Endothelial cell of umbilical vein (primary cell): ENCODE measurements around the gene TROAP. TPM values are rescaled to one million over a fixed set of nuclear protein-coding genes. Genes with fewer than 3 reads are reported as not detected.

ENCODE experiments used
- BruUV-seq: library from RNA; stranded (reverse); fragments of 400-500 nt; replicated peaks from 2 replicates; lab custom pipeline; 2021; lab: Mats Ljungman, UMichigan
- CTCF ChIA-PET: fragments of 300-600, 350-600 bp; sonication (Branson Sonifier 250); formaldehyde crosslinking; loops from one replicate; lab custom pipeline; 2021; ENCODE audit warnings: antibody characterized with exemption, inconsistent platforms; lab: Charles Lee
- POLR2A ChIA-PET: fragments of 300-600, 350-600 bp; sonication (Branson Sonifier 250); formaldehyde crosslinking; loops from one replicate; lab custom pipeline; 2021; ENCODE audit warnings: antibody characterized with exemption, inconsistent platforms; lab: Charles Lee
- DNase-seq: peaks from one replicate; pipeline ENCODE4 v3.0.0-alpha.2; 2011; ENCODE audit warnings: low read depth, low spot score
- FAIRE-seq: peaks from 2 replicates; lab custom pipeline; 2011; peaks lifted over from hg19 to GRCh38; lab: Jason Lieb, UNC
- H2AFZ ChIP-seq: 2 replicates; pipeline ENCODE4 v1.6.0; 2012; ENCODE audit warnings: low read depth, low read length, control low read depth, inconsistent platforms
- H3K27ac ChIP-seq: 2 replicates; pipeline ENCODE4 v1.5.1; 2011; ENCODE audit warnings: low read depth, mild to moderate bottlenecking, control low read depth, low read length, moderate library complexity; ENCODE audit not compliant: insufficient read depth
- H3K27me3 ChIP-seq, 2 experiments: 2 replicates each; pipeline versions ENCODE4 v1.6.0 to v1.6.1; 2011; ENCODE audit warnings: low read length in 2 of 2, mixed read lengths in 1 of 2; ENCODE audit not compliant: control insufficient read depth in 2 of 2, insufficient read depth in 2 of 2
- H3K36me3 ChIP-seq, 2 experiments: 2 replicates in 1 of 2; 3 replicates in 1 of 2; pipeline ENCODE4 v1.5.1; 2011; ENCODE audit warnings: low read length in 2 of 2, mild to moderate bottlenecking in 1 of 2, moderate library complexity in 1 of 2; ENCODE audit not compliant: control insufficient read depth in 2 of 2, insufficient read depth in 2 of 2; ENCODE audit errors: extremely low read depth in 1 of 2
- H3K4me1 ChIP-seq: 3 replicates; pipeline ENCODE4 v1.5.1; 2011; ENCODE audit warnings: mild to moderate bottlenecking, low read length; ENCODE audit not compliant: control insufficient read depth, insufficient read depth; ENCODE audit errors: extremely low read depth
- H3K4me2 ChIP-seq: 2 replicates; pipeline ENCODE4 v1.6.1; 2011; ENCODE audit warnings: low read length, control low read depth, mixed read lengths; ENCODE audit not compliant: insufficient read depth
- H3K4me3 ChIP-seq, 3 experiments: fragments of 200-600 bp in 1 of 3; sonication (generic), shearing (Covaris generic) in 1 of 3; replicated peaks in 1 of 3; 2 replicates each; pipeline ENCODE4 v1.5.1; 2011 to 2016; ENCODE audit warnings: control low read depth in 3 of 3, low read length in 3 of 3, mild to moderate bottlenecking in 2 of 3, inconsistent platforms in 1 of 3, low read depth in 1 of 3, moderate library complexity in 1 of 3; ENCODE audit not compliant: insufficient read depth in 1 of 3
- H3K79me2 ChIP-seq: 2 replicates; pipeline ENCODE4 v1.6.0; 2012; ENCODE audit warnings: low read length, inconsistent platforms; ENCODE audit not compliant: control insufficient read depth, insufficient read depth
- H3K9ac ChIP-seq: replicated peaks from 2 replicates; pipeline ENCODE3; 2011; ENCODE audit warnings: low read length, control low read depth; ENCODE audit not compliant: insufficient read depth; ENCODE audit errors: extremely low read depth
- H3K9me1 ChIP-seq: replicated peaks from 3 replicates; pipeline ENCODE4 v1.6.0; 2011; ENCODE audit warnings: mild to moderate bottlenecking, low read length; ENCODE audit not compliant: control insufficient read depth, insufficient read depth; ENCODE audit errors: extremely low read depth
- H3K9me3 ChIP-seq: replicated peaks from 2 replicates; pipeline ENCODE4 v1.5.1; 2012; ENCODE audit warnings: low read length, inconsistent platforms; ENCODE audit not compliant: control insufficient read depth, insufficient read depth
- H4K20me1 ChIP-seq: replicated peaks from 2 replicates; pipeline ENCODE3; 2011; ENCODE audit warnings: mild to moderate bottlenecking, low read length; ENCODE audit not compliant: control insufficient read depth, insufficient read depth; ENCODE audit errors: extremely low read depth
- EZH2 ChIP-seq: IDR thresholded peaks from 2 replicates; pipeline ENCODE4 v1.6.1; 2012; ENCODE audit warnings: borderline replicate concordance, low read depth, mild to moderate bottlenecking, moderate library complexity, low read length, inconsistent platforms; ENCODE audit not compliant: severe bottlenecking
- FOS ChIP-seq: IDR thresholded peaks from 2 replicates; pipeline ENCODE4 v1.6.1; 2011; ENCODE audit warnings: mild to moderate bottlenecking, low read length, moderate library complexity, borderline replicate concordance; ENCODE audit not compliant: insufficient read depth
- GATA2 ChIP-seq: IDR thresholded peaks from 2 replicates; pipeline ENCODE4 v1.7.0; 2011; ENCODE audit warnings: low read depth, mild to moderate bottlenecking, moderate library complexity, mixed read lengths, low read length; ENCODE audit not compliant: insufficient read length, insufficient read depth
- JUN ChIP-seq: IDR thresholded peaks from 2 replicates; pipeline ENCODE4 v1.6.1; 2011; ENCODE audit warnings: borderline replicate concordance, low read depth; ENCODE audit not compliant: insufficient read length, insufficient read depth
- MYC ChIP-seq: IDR thresholded peaks from one replicate; pipeline ENCODE4 v1.6.1; 2011; ENCODE audit warnings: mild to moderate bottlenecking, low read depth, low read length
- POLR2A ChIP-seq: IDR thresholded peaks from 2 replicates; pipeline ENCODE4 v1.6.1; 2012; ENCODE audit warnings: low read depth, mild to moderate bottlenecking, control low read depth, low read length
- POLR2AphosphoS5 ChIP-seq: IDR thresholded peaks from 2 replicates; pipeline ENCODE4 v1.6.1; 2012; ENCODE audit warnings: low read depth, mild to moderate bottlenecking, control low read depth, low read length, moderate library complexity; ENCODE audit not compliant: insufficient read depth
- dilution Hi-C: fragments of 300-500 bp; cut with MboI; formaldehyde crosslinking; loops from one replicate; pipeline ENCODE4 v1.15.0; 2019; ENCODE audit warnings: low sequenced_read_pairs; ENCODE audit not compliant: extremely low pct_ligation_motif_present
- intact Hi-C: fragments of 100-400 bp; cut with micrococcal nuclease; formaldehyde crosslinking; loops from one replicate; pipeline ENCODE4 v1.10.0; 2022
- polyA plus RNA-seq, 4 experiments: library from polyadenylated mRNA; depleted of rRNA in 3 of 4; stranded (reverse) in 3 of 4; unstranded in 1 of 4; fragments of >200 nt; gene quantifications; 2 replicates each; pipeline versions ENCODE4 v1.2.1 to v1.2.3, GENCODE V29; 2011 to 2012; ENCODE audit warnings: missing spikeins in 1 of 4
- total RNA-seq: library from RNA; stranded (reverse); gene quantifications from 2 replicates; pipeline ENCODE4 v1.2.3, GENCODE V29; 2021
- TF ChIP-seq, protein P1 (sequence below): IDR thresholded peaks from 2 replicates; pipeline ENCODE4 v1.6.1; 2011; ENCODE audit not compliant: insufficient read depth, insufficient read length
- TF ChIP-seq, protein P2 (sequence below), 2 donors: IDR thresholded peaks; 1 replicate in 1 of 2; 2 replicates in 1 of 2; pipeline ENCODE4 v1.5.1; 2011; ENCODE audit warnings: low read length in 2 of 2, mild to moderate bottlenecking in 2 of 2, moderate library complexity in 2 of 2, control low read depth in 1 of 2, inconsistent platforms in 1 of 2, low read depth in 1 of 2; ENCODE audit not compliant: insufficient read depth in 1 of 2; ENCODE audit errors: extremely low read depth in 1 of 2

The TROAP gene
- total and polyA plus RNA-seq, 2 donors (not counting 3 experiments of a cell fraction or from before 2014, with no cell fraction given) = 31.7 to 68.6 TPM

DNA sequence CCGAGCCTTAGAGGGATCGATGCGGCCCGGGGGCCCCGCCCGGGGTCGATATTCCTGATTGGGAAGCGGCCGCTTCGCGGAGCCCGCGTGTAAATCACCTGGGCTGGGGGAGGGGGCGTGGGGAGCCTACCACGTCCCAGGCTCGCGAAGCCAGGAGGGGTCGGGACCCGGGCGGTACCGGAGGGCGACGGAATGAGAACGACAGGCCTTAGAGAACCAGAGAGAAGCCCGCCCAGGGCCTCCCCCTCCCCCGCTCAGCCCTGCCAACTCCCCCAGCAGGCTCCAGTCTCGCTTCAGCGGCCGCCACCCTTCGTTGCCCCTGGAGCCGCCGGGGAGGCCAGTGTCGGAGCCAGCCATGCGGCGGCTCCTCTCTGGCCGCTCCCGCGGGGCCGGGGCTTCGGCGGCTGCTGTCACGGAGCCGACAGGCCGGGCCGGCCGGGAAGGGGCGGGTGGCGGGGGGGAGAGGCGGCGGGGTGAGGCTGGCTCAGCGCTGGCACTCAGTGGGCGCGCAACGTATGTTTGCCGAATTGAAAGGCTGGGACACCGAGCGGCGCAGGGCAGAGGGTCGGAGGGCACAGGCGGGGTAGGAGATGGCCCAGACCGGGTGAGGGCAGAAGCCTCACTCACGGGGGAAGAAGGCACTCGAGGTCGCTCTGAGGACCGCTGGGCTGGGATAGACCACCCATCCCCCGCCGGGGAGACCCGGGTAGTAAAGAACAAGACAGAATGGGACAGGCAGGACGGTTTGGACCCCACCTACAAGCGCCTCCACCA lies 22.2 kb downstream of the TROAP start:
- H3K27me3 ChIP-seq = peaks cover 41 to 58% of the 10 kb centered on the region in 2 experiments
- H3K9ac ChIP-seq = no peak overlapping the region
- ChIA-PET CTCF (interaction anchor here (1.6 to 8.0 kb wide), 5 partner anchors 10 to 234 kb away, joined by 6 to 280 read pairs (median 157); partner anchors contain the start of genes C1QL4 and PRPH), POLR2A (no interaction called here)
- no peak overlapping the region for H2AFZ ChIP-seq
- no peaks in the 10 kb centered on the region for H3K79me2 ChIP-seq
- no peak for DNase-seq
- FAIRE-seq = no peak
- H3K9me3 ChIP-seq = no peaks in the 10 kb centered on the region
- TF ChIP-seq, protein P1, sequence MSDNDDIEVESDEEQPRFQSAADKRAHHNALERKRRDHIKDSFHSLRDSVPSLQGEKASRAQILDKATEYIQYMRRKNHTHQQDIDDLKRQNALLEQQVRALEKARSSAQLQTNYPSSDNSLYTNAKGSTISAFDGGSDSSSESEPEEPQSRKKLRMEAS = no peak
- no peak for TF ChIP-seq POLR2AphosphoS5
- no peak overlapping the region for H3K27ac ChIP-seq
- H3K4me3 ChIP-seq = peak overlapping the region in 1 of 3 experiments; percentile 25
- no peaks in the 10 kb centered on the region for H3K9me1 ChIP-seq
- H3K4me1 ChIP-seq = peaks cover 40% of the 10 kb centered on the region
- dilution Hi-C loops (no loop called here), intact Hi-C loops (loop anchor here (10.0 kb wide), 1 partner anchor 400 kb away; the partner anchor contains the start of gene TMBIM6)
- H3K4me2 ChIP-seq = peak overlapping the region; percentile 28
- no peaks in the 10 kb centered on the region for H4K20me1 ChIP-seq
- no peaks in the 10 kb centered on the region for H3K36me3 ChIP-seq
- BruUV-seq = no TSS peak

DNA sequence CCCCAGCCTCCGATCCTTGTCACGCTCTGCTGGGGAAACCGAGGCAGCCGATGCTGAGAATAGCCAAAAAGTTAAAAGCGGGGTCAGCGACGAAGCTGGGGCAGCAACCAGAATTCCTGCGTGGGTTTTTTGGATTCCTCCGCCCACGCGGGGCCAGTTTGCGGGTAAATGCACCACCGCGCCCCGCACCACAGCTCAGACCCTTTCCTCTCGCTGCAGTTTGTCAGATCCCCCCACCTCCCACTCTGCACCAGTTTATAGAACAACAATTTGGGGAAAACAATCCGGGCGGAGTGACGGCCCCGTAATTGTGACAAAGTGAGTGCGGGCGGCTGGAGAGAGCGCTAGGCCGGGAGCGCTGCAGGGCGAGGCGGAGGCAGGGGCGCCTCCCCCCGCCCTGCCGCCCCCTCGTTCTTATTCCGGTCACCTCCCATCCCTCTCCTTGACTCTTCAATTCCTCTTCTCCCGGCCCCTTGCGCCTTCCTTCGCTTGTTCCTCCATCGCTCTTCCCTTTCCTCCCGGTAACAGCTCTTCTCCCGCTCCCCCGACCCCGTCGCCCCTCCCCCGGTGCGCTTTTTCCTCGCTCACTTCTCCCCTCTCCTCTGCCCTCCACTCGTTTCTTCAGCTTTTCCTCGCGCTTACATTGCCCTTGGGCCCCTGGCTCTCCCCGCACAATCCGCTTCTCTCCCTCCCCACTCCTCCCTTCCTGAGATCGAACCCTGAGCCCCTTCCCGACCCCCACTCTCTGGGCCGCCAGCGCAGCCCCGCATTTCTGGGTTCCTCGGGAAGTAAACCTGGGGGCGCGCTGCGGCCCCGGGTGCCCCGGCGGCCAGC lies 23.0 kb downstream of the TROAP start:
- no peaks in the 10 kb centered on the region for H3K79me2 ChIP-seq
- H2AFZ ChIP-seq = no peak overlapping the region
- FAIRE-seq = no peak
- intact Hi-C loops (loop anchor here (10.0 kb wide), 1 partner anchor 399 kb away; the partner anchor contains the start of gene TMBIM6), dilution Hi-C loops (no loop called here)
- H3K27ac ChIP-seq = no peak overlapping the region
- DNase-seq = no peak
- peak overlapping the region; percentile 33 for H3K4me2 ChIP-seq
- no peaks in the 10 kb centered on the region for H3K9me1 ChIP-seq
- H4K20me1 ChIP-seq = no peaks in the 10 kb centered on the region
- BruUV-seq = no TSS peak
- CTCF ChIA-PET = interaction anchor here (0.6 to 8.0 kb wide), 10 partner anchors 11 to 233 kb away, joined by 3 to 280 read pairs (median 35); partner anchors contain the start of genes C1QL4, KCNH3, PRPH and TROAP
- H3K9me3 ChIP-seq = no peaks in the 10 kb centered on the region
- TF ChIP-seq GATA2 (no peak), FOS (no peak), POLR2A (no peak), JUN (no peak), MYC (no peak), EZH2 (peak; percentile 97), POLR2AphosphoS5 (no peak)
- TF ChIP-seq, protein P2, sequence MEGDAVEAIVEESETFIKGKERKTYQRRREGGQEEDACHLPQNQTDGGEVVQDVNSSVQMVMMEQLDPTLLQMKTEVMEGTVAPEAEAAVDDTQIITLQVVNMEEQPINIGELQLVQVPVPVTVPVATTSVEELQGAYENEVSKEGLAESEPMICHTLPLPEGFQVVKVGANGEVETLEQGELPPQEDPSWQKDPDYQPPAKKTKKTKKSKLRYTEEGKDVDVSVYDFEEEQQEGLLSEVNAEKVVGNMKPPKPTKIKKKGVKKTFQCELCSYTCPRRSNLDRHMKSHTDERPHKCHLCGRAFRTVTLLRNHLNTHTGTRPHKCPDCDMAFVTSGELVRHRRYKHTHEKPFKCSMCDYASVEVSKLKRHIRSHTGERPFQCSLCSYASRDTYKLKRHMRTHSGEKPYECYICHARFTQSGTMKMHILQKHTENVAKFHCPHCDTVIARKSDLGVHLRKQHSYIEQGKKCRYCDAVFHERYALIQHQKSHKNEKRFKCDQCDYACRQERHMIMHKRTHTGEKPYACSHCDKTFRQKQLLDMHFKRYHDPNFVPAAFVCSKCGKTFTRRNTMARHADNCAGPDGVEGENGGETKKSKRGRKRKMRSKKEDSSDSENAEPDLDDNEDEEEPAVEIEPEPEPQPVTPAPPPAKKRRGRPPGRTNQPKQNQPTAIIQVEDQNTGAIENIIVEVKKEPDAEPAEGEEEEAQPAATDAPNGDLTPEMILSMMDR (IDR thresholded peaks at IDR 0.05; ENCODE audit: extremely low read depth in 1 of 2, insufficient read depth in 1 of 2, low read depth in 1 of 2, low read length in 2 of 2) = no peak
- TF ChIP-seq, protein P1 = no peak
- no peaks in the 10 kb centered on the region for H3K36me3 ChIP-seq
- peaks cover 40% of the 10 kb centered on the region for H3K4me1 ChIP-seq
- H3K27me3 ChIP-seq = peaks cover 36 to 49% of the 10 kb centered on the region in 2 experiments
- POLR2A ChIA-PET = no interaction called here
- no peak overlapping the region for H3K9ac ChIP-seq
- peak overlapping the region in 1 of 3 experiments; percentile 25 for H3K4me3 ChIP-seq
